GM12865 (cell line): ENCODE results near the gene PCOLCE2.
A peak's percentile ranks its signal among the peaks of the same experiment; 100 is the strongest.

Experiments used
- DNase-seq: peaks from one replicate; pipeline ENCODE4 v3.0.0; 2010; ENCODE audit warnings: low read depth
- H3K4me3 ChIP-seq: 2 replicates; pipeline ENCODE4 v1.5.1; 2011; ENCODE audit warnings: mild to moderate bottlenecking, low read depth, low read length, control low read depth
- TF ChIP-seq, protein P1 (sequence below): IDR thresholded peaks from 2 replicates; pipeline ENCODE4 v1.5.1; 2011; ENCODE audit warnings: low read length, control low read depth, low read depth, inconsistent platforms; ENCODE audit not compliant: insufficient read depth; ENCODE audit errors: missing control alignments

Gene PCOLCE2

GRCh38 chr3:142904639-142905436 is 16.0 kb upstream of the PCOLCE2 start:
- TF ChIP-seq, protein P1, sequence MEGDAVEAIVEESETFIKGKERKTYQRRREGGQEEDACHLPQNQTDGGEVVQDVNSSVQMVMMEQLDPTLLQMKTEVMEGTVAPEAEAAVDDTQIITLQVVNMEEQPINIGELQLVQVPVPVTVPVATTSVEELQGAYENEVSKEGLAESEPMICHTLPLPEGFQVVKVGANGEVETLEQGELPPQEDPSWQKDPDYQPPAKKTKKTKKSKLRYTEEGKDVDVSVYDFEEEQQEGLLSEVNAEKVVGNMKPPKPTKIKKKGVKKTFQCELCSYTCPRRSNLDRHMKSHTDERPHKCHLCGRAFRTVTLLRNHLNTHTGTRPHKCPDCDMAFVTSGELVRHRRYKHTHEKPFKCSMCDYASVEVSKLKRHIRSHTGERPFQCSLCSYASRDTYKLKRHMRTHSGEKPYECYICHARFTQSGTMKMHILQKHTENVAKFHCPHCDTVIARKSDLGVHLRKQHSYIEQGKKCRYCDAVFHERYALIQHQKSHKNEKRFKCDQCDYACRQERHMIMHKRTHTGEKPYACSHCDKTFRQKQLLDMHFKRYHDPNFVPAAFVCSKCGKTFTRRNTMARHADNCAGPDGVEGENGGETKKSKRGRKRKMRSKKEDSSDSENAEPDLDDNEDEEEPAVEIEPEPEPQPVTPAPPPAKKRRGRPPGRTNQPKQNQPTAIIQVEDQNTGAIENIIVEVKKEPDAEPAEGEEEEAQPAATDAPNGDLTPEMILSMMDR, result no peak
- no peak overlapping the region for H3K4me3 ChIP-seq
- DNase-seq, result peak; percentile 62

DNA sequence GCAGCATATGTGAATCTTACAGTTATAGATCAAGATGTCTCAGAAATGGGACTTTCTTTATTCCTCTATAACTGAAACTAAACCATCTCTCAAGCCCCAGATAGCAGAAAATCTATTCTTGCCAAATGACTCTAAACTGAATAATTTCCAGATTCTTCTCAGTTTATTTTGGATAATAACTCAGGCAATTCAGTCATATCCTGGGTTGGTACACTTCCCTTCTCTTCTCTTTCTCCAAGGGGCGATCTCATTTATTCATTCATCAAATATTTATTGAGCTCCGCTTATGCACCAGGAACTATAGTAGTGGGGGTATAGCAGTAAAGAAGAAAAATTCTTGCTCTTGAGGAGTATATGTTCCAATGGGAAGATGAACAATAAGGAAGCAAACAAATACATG is 13.5 kb upstream of the PCOLCE2 start:
- TF ChIP-seq, protein P1, result no peak
- no peak overlapping the region for H3K4me3 ChIP-seq
- no peak for DNase-seq

DNA sequence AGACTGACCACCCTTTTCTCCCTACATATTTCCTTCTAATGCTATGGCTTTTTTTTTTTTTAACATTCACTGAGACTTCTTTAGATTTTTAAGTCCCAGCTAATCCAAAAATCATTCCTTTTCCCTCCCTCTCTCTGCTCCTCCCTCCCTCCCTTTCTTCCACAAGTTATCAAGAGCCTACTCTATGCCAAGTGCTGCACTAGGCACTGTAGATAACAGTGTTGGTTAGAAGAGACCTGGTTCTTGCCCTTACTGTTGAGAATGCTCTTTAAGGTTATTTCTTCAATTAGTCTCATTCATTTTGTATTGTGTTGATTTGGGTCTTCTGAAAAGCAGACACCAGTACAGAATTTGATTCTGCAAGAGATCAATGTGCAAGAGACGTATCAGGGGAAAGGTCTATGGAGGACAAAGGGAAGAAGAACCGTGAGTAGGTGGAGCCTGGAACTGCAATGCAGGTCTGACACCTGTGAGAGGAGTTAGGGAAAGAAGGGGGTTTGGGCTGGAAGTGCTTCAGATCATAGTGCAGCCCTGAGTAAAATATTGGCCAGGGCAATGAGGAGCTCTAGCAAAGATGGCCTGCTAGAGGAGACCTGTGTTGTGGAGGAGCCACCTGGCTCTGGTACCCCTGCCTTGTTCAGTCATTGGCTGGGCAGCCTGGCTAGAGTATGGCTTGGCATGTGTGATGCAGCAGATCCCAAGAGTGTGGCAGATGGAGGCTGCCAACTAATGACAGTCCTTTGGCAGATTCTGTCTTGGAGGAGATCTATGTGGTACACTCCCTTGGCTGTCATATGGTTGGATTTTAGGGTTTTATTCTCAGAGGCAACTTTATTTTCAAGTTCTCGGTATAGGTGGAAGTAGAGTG is 9.7 kb upstream of the PCOLCE2 start:
- TF ChIP-seq, protein P1, result no peak

DNA sequence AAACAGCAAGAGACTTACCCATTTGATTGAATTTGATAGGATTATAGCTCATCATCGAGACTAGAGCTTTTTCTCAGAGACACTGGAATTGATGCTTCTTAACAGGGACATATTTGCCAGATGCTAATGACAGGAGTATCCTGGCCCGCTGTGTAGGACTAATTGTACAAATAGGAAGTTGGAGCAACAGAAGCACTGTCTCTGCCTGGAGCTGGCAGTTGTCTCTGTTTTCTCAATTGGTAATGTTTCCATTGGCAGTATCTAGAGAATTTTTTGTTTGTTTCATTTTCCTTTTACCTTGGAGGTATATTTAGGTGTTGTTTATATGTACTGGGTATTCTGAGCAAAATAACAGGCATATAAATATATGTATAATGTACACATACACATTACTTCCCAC is 8.9 kb upstream of the PCOLCE2 start:
- TF ChIP-seq, protein P1, result no peak
- DNase-seq, result no peak
- H3K4me3 ChIP-seq, result no peak overlapping the region

More for the DNA sequence above, 9.7 kb upstream of the PCOLCE2 start:
- no peak for DNase-seq
- no peak overlapping the region for H3K4me3 ChIP-seq

DNA sequence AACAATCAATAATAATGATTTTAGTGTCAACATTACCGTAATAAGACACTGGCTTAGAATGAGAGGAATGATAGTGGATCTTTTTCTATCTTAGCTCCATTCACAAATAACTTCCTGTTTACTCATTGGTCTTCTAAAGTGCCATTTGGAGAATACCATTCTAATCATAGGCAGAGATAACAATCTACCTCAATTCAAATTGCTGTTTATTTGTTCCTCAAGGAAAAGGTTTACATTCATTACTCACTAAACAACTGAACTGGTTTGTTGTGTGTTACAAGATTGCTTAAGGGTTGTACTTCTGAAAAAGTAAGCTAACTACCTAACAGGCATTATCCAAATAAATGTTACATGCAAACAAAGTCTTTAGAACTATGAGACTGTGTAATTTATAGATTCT is 8.1 kb upstream of the PCOLCE2 start:
- no peak overlapping the region for H3K4me3 ChIP-seq
- TF ChIP-seq, protein P1, result no peak
- DNase-seq, result no peak

GRCh38 chr3:142896201-142896755 is 7.4 kb upstream of the PCOLCE2 start:
- TF ChIP-seq, protein P1, result no peak

More at GRCh38 chr3:142896201-142896755, 7.4 kb upstream of the PCOLCE2 start:
- no peak for DNase-seq
- H3K4me3 ChIP-seq, result no peak overlapping the region
